ENCODE results near the gene JAK1.
"Not testable (repeated sequence)": the region's sequence is repeated elsewhere in the genome, so short reads cannot be mapped to it uniquely, and the experiment has no call there.

JAK1 gene

DNA sequence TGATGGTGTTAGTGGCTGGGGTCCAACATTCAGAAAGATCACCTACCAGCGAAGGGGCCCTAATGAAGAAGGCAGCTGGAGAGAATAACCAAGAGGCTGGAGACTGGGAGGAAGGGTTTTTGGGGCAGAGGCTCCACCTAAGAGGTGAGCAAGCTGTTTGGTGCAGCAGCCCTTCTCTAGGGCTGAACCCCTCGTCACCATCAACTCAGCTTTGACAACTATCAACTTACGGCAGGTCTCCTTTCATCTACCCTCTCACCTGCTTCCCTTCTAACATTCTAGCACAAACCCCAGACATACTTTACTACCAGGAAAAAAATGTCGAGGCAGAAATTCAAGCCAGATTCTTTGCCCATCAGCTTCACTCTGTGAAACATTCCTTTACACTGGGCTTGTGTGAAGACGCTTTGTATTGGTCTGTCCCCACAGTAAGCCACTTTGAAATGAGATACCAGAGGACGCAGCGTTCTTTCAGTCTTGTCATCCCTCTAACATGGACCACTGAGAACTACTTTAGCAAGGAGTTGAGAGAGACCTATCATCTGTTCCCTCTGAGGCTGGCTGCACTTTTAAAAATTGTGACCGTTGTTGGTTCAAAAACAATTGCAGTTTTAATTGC lies 136.8 kb downstream of the JAK1 start:
- no peak for DNase-seq

DNA sequence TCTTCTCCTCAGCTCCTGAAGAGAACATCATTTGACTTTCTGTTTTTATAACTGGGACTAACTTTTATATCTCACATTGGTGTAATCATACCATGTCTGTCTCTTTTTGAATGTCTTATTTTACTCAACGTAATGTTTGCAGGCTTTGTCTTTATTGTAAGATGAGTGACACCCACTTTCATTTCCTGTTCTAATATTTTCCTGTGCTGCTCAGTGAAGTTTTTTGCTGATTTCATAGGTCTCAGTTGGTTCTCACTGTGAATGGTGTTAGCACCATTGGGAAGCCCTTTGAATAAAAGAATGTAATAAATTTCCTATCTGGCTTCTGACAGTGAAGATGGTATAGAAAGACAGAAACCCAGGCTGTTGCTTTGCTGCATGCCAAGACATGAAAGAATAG lies 137.5 kb downstream of the JAK1 start:
- no peak for DNase-seq

DNA sequence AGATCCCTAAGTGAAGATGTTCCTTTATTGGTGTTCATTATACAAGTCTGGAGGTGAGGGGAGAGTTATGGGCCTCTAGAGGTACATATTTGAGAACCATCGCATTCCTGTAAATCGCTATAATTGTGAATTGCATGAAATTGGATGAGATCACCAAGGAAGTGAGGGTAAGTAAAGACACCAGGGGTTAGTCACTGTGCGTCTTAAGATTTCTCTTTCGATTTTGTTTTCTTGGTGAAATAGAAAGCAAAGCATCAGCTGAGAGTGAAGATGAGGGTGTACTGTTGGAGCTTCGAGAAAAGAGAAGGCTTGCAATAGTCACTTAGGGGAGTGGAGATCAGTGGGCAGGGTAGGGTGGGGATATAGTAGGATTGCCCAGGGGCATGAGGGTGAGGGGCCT lies 139.4 kb downstream of the JAK1 start:
- no peak for DNase-seq

DNA sequence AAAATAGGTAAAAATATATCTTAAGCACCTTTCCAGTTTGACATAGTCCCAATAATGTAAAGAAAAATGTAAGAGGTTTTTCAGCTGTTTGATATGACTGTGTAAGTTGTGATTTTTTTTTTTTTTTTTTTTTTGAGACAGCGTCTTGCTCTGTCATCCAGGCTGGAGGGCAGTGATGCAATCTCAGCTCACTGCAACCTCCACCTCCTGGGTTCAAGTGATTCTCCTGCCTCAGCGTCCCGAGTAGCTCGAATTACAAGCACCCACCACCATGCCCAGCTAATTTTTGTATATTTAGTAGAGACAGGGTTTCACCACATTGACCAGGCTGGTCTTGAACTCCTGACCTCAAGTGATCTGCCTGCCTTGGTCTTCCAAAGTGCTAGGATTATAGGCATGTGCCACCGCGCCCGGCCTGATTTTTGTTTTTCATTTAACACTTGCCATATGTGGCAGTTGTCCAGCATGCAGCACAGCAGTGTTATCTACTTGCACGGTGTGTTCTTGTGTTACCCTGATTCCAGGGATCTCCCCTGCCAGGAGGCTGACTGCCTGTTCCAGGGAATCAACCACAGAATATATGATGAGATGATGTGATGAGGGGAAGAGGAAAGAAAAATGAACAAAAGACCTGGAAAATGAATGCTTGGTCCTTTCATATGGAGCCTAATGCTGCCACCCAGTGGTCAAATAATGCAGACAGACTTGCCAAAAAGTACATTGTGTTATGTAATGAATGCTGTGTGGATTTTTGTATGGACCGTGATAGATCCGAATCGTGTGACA lies 142.5 kb downstream of the JAK1 start:
- DNase-seq: peak; percentile 75

DNA sequence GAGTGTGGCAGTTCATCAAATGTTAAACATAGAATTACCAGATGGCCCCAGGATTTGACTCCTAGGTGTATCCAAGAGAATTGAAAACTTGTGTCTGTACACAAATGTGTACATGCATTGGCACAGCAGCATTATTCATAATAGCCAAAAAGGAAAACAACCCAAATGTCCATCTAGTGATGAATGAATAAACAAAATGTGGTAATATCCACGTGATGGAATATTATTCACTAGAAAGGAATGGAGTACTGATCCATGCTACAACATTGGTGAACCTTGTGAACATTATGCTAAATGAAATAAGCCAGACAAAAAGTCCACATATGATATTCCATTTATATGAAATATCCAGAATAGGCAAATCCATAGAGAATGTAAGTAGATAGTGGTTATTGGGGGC lies 143.7 kb downstream of the JAK1 start:
- no peak for DNase-seq

DNA sequence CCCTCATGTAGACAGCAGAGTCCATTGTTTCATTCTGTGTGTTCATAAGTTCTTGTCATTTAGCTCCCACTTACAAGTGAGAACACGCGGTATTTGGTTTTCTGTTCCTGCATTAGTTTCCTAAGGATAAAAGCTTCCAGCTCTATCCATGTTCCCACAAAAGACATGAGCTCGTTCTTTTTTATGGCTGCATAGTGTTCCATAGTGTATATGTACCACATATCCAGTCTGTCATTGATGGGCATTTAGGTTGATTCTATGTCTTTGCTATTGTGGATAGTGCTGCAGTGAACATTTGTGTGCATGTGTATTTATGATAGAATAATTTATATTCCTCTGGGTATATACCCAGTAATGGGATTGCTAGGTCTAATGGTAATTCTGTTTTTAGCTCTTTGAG lies 145.8 kb downstream of the JAK1 start:
- DNase-seq: not testable (repeated sequence)

DNA sequence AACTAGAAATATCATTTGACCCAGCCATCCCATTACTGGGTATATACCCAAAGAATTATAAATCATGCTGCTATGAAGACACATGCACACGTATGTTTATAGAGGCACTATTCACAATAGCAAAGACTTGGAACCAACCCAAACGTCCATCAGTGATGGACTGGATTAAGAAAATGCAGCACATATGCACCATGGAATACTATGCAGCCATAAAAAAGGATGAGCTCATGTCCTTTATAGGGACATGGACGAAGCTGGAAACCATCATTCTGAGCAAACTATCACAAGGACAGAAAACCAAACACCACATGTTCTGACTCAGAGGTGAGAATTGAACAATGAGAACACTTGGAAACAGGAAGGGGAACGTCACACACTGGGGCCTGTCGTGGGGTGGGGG lies 149.0 kb downstream of the JAK1 start:
- DNase-seq: not testable (repeated sequence)

DNA sequence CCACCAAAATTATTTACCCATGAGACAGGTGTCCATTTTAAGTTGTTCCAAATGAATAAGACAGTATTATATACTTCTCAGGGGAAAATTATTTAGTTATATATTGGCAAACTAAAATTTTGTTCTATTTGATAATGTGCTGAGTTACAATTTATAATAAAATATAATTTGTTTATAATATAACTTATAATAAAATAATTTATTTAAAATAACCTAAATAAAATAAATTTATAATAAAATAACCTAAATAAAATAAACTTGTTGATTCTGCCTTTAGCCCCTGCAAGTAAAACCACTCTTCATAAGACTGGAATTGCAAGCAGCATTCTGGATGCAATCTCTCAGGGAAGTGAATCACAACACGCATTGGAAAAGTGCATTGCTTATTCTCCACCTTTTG lies 151.9 kb downstream of the JAK1 start:
- no peak for DNase-seq

DNA sequence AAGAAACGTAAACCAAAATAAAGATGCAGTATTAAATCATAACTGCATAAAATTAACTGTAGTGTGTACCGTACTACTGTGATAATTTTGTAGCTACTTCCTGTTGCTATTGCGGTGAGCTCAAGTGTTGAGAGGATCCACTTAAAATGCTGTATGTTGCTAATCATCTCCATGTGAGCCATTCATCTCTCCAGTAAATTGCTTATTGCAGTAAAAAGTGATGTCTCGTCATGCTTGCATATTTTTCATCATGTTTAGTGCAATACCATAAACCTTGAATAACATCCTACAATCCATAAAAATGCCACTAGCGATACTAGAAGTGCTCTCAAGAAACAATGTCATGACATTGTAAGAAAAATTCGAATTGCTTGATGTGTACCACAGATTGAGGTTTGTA lies 155.2 kb downstream of the JAK1 start:
- no peak for DNase-seq

DNA sequence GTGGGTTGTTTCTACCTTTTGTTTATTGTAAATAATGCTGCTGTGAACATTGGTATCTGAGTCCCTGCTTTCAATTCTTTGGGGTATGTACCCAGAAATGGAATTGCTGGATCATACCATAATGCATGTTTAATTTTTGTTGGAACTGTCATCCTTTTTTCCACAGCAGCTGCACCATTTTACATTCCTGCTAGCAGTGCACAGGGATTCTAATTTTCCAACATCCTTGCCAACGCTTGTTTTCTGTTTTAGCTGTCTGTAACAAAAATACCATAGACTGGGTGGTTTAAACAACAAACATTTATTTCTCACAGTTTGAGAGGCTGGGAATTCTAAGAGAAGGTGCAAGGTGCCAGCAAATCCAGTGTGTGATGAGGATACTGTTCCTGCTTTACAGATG lies 156.3 kb downstream of the JAK1 start:
- DNase-seq: no peak

DNA sequence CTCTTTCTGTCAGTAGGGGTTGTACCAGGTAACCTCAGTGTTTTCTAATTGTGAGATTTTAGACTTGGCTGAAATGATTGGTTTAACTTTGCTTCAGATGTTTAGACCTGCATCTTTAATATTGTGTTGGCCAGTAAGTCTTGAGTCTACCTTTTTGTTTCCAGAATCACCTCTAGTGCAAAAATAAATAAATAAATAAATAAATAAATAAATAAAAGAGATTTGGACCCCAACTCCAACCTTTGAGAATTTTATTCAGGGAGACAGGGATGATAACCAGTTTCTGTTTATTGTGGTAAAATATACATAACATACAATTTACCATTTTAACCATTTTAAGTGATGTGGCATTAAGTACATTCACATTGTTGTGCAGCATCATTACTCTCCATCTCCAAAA lies 157.0 kb downstream of the JAK1 start:
- no peak for DNase-seq

DNA sequence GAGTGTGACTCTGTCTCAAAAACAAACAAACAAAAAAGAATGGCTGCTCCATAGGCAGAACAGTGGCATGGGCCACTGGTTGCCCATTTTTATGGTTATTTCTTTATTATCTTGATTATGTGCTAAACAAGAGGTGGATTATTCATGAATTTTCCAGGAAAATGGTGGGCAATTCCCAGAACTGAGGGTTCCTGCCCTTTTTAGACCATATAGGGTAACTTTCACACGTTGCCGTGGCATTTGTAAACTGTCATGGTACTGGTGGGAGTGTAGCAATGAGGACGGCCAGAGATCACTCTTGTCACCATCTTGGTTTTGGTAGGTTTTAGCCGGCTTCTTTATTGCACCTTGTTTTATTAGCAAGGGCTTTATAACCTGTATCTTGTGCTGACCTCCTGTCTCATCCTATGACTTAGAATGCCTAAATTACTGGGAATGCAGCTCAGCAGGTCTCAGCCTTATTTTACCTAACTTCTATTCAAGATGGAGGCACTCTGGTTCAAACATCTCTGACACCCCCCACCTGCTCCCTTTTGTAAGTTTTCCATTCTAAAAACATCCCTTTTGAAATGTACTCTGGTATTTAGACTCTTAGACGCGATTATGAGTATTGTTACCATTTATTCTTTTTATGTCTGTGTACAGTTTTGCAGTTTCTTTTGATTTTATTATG lies 164.4 kb downstream of the JAK1 start:
- DNase-seq: no peak

DNA sequence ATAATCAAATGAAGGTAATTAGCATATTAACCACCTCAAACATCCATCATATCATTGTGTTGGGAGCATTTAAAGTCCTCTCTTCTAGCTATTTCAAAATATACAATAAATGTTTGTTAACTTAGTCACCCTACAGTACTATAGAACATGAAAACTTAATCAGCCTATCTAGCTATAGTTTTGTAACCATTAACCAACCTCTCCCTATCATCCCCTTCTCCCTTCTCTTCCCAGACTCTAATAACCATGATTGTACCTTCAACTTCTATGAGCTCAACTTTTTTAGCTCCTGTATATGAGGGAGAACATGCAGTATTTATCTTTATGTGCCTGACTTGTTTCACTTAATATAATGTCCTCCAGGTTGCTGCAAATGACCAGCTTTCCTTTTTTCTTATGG lies 167.5 kb downstream of the JAK1 start:
- DNase-seq: no peak

DNA sequence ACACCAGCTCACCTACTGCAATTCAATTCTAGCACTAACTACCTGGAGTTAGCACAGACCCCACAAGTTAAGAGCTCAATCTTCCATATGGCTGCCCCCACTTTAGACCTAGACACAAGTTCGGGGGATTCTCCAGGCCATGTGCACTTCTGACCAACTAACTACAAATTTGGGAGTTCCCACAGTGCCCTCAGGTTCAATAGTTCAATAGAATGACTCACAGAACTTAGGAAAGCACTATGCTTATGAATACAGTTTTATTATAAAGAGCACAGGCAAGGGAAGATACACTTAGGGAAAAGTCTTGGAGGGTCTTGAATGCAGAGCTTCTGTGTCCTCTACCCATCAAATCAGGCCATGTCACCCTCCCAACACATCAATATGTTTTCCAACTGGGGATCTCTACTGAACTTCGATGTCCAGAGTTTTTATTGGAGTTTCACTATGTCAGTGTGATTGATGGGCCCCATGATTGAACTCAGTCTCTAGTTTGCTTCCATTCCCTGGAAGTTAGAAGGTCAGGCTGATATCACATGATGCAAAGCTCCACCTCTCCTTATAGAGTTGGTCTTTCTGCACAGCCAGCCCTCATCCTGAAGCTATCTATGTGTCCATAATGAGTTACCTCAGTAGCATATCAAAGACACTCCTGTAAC lies 175.4 kb downstream of the JAK1 start:
- no peak for DNase-seq

Measured in CD4-positive, alpha-beta T cell treated with Interleukin-6 for 4 hours (primary cell).